Measurements from ENCODE around the gene SFXN5. TPM values are rescaled to one million over a fixed set of nuclear protein-coding genes. Genes with fewer than 3 reads are reported as not detected.

The SFXN5 gene
- total and polyA plus RNA-seq, 2 of the 8 experiments (the other 6 are each of a cell fraction or from before 2014, with no cell fraction given): 29.3 to 33.1 TPM

DNA sequence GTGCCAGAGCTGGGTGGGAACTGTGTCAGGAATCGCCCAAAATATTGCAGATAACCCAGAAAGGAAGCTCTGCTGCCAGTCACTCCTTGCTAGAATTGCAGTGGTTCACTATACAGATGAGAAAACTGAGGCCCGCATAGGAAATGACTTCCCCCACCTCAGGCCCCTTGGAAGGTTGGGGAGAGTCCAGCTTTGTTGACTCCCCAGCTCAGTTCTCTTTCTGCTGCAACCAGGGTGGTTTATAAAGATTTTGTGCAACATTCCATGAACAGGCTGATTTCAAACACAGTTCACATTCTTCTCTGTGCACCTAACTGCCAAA, 173.0 kb downstream of the SFXN5 start (continued):
- TF ChIP-seq, protein P1, sequence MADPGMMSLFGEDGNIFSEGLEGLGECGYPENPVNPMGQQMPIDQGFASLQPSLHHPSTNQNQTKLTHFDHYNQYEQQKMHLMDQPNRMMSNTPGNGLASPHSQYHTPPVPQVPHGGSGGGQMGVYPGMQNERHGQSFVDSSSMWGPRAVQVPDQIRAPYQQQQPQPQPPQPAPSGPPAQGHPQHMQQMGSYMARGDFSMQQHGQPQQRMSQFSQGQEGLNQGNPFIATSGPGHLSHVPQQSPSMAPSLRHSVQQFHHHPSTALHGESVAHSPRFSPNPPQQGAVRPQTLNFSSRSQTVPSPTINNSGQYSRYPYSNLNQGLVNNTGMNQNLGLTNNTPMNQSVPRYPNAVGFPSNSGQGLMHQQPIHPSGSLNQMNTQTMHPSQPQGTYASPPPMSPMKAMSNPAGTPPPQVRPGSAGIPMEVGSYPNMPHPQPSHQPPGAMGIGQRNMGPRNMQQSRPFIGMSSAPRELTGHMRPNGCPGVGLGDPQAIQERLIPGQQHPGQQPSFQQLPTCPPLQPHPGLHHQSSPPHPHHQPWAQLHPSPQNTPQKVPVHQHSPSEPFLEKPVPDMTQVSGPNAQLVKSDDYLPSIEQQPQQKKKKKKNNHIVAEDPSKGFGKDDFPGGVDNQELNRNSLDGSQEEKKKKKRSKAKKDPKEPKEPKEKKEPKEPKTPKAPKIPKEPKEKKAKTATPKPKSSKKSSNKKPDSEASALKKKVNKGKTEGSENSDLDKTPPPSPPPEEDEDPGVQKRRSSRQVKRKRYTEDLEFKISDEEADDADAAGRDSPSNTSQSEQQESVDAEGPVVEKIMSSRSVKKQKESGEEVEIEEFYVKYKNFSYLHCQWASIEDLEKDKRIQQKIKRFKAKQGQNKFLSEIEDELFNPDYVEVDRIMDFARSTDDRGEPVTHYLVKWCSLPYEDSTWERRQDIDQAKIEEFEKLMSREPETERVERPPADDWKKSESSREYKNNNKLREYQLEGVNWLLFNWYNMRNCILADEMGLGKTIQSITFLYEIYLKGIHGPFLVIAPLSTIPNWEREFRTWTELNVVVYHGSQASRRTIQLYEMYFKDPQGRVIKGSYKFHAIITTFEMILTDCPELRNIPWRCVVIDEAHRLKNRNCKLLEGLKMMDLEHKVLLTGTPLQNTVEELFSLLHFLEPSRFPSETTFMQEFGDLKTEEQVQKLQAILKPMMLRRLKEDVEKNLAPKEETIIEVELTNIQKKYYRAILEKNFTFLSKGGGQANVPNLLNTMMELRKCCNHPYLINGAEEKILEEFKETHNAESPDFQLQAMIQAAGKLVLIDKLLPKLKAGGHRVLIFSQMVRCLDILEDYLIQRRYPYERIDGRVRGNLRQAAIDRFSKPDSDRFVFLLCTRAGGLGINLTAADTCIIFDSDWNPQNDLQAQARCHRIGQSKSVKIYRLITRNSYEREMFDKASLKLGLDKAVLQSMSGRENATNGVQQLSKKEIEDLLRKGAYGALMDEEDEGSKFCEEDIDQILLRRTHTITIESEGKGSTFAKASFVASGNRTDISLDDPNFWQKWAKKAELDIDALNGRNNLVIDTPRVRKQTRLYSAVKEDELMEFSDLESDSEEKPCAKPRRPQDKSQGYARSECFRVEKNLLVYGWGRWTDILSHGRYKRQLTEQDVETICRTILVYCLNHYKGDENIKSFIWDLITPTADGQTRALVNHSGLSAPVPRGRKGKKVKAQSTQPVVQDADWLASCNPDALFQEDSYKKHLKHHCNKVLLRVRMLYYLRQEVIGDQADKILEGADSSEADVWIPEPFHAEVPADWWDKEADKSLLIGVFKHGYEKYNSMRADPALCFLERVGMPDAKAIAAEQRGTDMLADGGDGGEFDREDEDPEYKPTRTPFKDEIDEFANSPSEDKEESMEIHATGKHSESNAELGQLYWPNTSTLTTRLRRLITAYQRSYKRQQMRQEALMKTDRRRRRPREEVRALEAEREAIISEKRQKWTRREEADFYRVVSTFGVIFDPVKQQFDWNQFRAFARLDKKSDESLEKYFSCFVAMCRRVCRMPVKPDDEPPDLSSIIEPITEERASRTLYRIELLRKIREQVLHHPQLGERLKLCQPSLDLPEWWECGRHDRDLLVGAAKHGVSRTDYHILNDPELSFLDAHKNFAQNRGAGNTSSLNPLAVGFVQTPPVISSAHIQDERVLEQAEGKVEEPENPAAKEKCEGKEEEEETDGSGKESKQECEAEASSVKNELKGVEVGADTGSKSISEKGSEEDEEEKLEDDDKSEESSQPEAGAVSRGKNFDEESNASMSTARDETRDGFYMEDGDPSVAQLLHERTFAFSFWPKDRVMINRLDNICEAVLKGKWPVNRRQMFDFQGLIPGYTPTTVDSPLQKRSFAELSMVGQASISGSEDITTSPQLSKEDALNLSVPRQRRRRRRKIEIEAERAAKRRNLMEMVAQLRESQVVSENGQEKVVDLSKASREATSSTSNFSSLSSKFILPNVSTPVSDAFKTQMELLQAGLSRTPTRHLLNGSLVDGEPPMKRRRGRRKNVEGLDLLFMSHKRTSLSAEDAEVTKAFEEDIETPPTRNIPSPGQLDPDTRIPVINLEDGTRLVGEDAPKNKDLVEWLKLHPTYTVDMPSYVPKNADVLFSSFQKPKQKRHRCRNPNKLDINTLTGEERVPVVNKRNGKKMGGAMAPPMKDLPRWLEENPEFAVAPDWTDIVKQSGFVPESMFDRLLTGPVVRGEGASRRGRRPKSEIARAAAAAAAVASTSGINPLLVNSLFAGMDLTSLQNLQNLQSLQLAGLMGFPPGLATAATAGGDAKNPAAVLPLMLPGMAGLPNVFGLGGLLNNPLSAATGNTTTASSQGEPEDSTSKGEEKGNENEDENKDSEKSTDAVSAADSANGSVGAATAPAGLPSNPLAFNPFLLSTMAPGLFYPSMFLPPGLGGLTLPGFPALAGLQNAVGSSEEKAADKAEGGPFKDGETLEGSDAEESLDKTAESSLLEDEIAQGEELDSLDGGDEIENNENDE (IDR thresholded peaks at IDR 0.05; ENCODE audit: insufficient replicate concordance, low read length): no peak
- TF ChIP-seq POLR2A (IDR thresholded peaks at IDR 0.05; ENCODE audit: control extremely low read depth in 1 of 2, low read depth in 2 of 2, low read length in 2 of 2): no peak
- TF ChIP-seq CBX8 (IDR thresholded peaks at IDR 0.05; ENCODE audit: borderline replicate concordance, low read depth, low read length): no peak
- TF ChIP-seq SAP30 (IDR thresholded peaks at IDR 0.05; ENCODE audit: insufficient read depth, insufficient replicate concordance, low read length): no peak
- TF ChIP-seq RFX5 (IDR thresholded peaks at IDR 0.05; ENCODE audit: borderline replicate concordance, low read depth, low read length): no peak
- no peak for TF ChIP-seq SIN3A (conservative IDR thresholded peaks at IDR 0.05 in 1 of 2, IDR thresholded peaks at IDR 0.05 in 1 of 2; ENCODE audit: low read depth in 1 of 2, low read length in 2 of 2)
- no peak for TF ChIP-seq RXRA (IDR thresholded peaks at IDR 0.05; ENCODE audit: insufficient read depth, low read depth, low read length)
- no peak for TF ChIP-seq BRCA1 (IDR thresholded peaks at IDR 0.05; ENCODE audit: low read depth, low read length)
- TF ChIP-seq TAF1 (IDR thresholded peaks at IDR 0.05; ENCODE audit: low read depth, low read length): no peak
- TF ChIP-seq CHD2 (IDR thresholded peaks at IDR 0.05; ENCODE audit: low read length): no peak
- TF ChIP-seq EGR1 (IDR thresholded peaks at IDR 0.05; ENCODE audit: borderline replicate concordance, low read depth, low read length): no peak
